A549 (cell line): ENCODE measurements around the gene APEX1. TPM values are rescaled to one million over a fixed set of nuclear protein-coding genes. Genes with fewer than 3 reads are reported as not detected.

Source experiments
- ATAC-seq, 2 experiments: fragments of 200-7000 bp in 1 of 2; fragments of >200 bp in 1 of 2; cut with Nextera tagmentation in 1 of 2; cut with Tn5 transposase in 1 of 2; 3 replicates each; pipeline versions ENCODE4 v1.8.0 to v1.9.1; 2018 to 2020; ENCODE audit warnings: mild to moderate bottlenecking in 1 of 2, moderate library complexity in 1 of 2
- CTCF ChIA-PET: fragments of 300-600 bp; sonication (Branson Sonifier 250); formaldehyde crosslinking; extraction: SDS; loops from one replicate; lab custom pipeline; 2021; ENCODE audit warnings: antibody characterized with exemption, inconsistent platforms; lab: Yijun Ruan, JAX
- POLR2A ChIA-PET: fragments of 350-600 bp; formaldehyde crosslinking; extraction: SDS; loops from one replicate; lab custom pipeline; 2021; ENCODE audit warnings: antibody characterized with exemption, inconsistent platforms; lab: Yijun Ruan, JAX
- DNase-seq, 2 experiments: peaks; one replicate each; pipeline versions ENCODE4 v3.0.0 to v3.0.0-alpha.2; 2011 to 2016; ENCODE audit warnings: low read depth in 1 of 2, low spot score in 1 of 2
- FAIRE-seq: peaks from 2 replicates; lab custom pipeline; 2011; peaks lifted over from hg19 to GRCh38; lab: Jason Lieb, UNC
- H3K27ac ChIP-seq, 2 experiments: fragments of >200 bp; sonication (Bioruptor Twin); formaldehyde crosslinking; 3 replicates each; pipeline ENCODE4 v1.5.1; 2016 to 2017
- H3K4me1 ChIP-seq: fragments of >200 bp; sonication (Bioruptor Twin); formaldehyde crosslinking; 3 replicates; pipeline ENCODE4 v1.6.1; 2016
- H3K4me2 ChIP-seq: fragments of >200 bp; sonication (Bioruptor Twin); formaldehyde crosslinking; 3 replicates; pipeline ENCODE4 v1.6.1; 2016
- H3K4me3 ChIP-seq: fragments of >200 bp; sonication (Bioruptor Twin); formaldehyde crosslinking; 3 replicates; pipeline ENCODE4 v1.5.1; 2016
- H3K9me3 ChIP-seq: fragments of >200 bp; sonication (Bioruptor Twin); formaldehyde crosslinking; 3 replicates; pipeline ENCODE4 v1.6.1; 2016
- CBX2 ChIP-seq: fragments of 200-600 bp; sonication (generic); IDR thresholded peaks from 2 replicates; pipeline ENCODE4 v1.6.1; 2016; ENCODE audit warnings: low read depth, mild to moderate bottlenecking, borderline replicate concordance
- CHD2 ChIP-seq: fragments of 150-350 bp; IDR thresholded peaks from 2 replicates; pipeline ENCODE4 v1.6.1; 2014; ENCODE audit warnings: low read length; ENCODE audit not compliant: partially characterized antibody
- EHMT2 ChIP-seq: fragments of 200-600 bp; sonication (generic); IDR thresholded peaks from 2 replicates; pipeline ENCODE4 v1.6.1; 2016; ENCODE audit warnings: antibody characterized with exemption, low read depth, mild to moderate bottlenecking, moderate library complexity
- EP300 ChIP-seq, 2 experiments: fragments of >200 bp; sonication (Bioruptor Twin); formaldehyde crosslinking; IDR thresholded peaks; 2 replicates in 1 of 2; 3 replicates in 1 of 2; pipeline ENCODE4 v1.6.1; 2016 to 2017
- HEYL ChIP-seq: fragments of 250-450 bp; sonication (Bioruptor Pico); IDR thresholded peaks from 2 replicates; pipeline ENCODE4 v1.8.0; 2021; ENCODE audit warnings: mild to moderate bottlenecking, moderate library complexity
- HMGXB4 ChIP-seq: fragments of 250-450 bp; sonication (Bioruptor Pico); IDR thresholded peaks from 2 replicates; pipeline ENCODE4 v1.5.0; 2021; ENCODE audit warnings: mild to moderate bottlenecking, moderate library complexity, borderline replicate concordance
- HOXA7 ChIP-seq: fragments of 250-450 bp; sonication (Bioruptor Pico); IDR thresholded peaks from 2 replicates; pipeline ENCODE4 v1.5.0; 2020; ENCODE audit warnings: mild to moderate bottlenecking, moderate library complexity
- JUN ChIP-seq, 2 experiments: fragments of >200 bp; sonication (Bioruptor Twin); formaldehyde crosslinking; IDR thresholded peaks; 2 replicates in 1 of 2; 3 replicates in 1 of 2; pipeline ENCODE4 v1.6.1; 2016 to 2017
- KDM1A ChIP-seq: fragments of 200-600 bp; sonication (generic); IDR thresholded peaks from 2 replicates; pipeline ENCODE4 v1.6.1; 2016; ENCODE audit warnings: low read depth, mild to moderate bottlenecking
- MAX ChIP-seq: IDR thresholded peaks from 2 replicates; pipeline ENCODE4 v1.6.1; 2012
- NR3C1 ChIP-seq: fragments of >200 bp; sonication (Bioruptor Twin); formaldehyde crosslinking; IDR thresholded peaks from 3 replicates; pipeline ENCODE4 v1.6.1; 2017
- PBX3 ChIP-seq: IDR thresholded peaks from 2 replicates; pipeline ENCODE4 v1.6.1; 2012
- PHF8 ChIP-seq: fragments of 200-600 bp; sonication (generic); IDR thresholded peaks from 2 replicates; pipeline ENCODE4 v1.6.1; 2016; ENCODE audit warnings: low read depth, mild to moderate bottlenecking, antibody characterized with exemption, moderate library complexity, borderline replicate concordance
- POLR2AphosphoS2 ChIP-seq: conservative IDR thresholded peaks from 2 replicates; pipeline ENCODE4 v1.6.1; 2012; ENCODE audit warnings: low read length, improper control_type of control experiment, inconsistent platforms
- RAD21 ChIP-seq, 2 experiments: fragments of >200 bp in 1 of 2; sonication (Bioruptor Twin) in 1 of 2; formaldehyde crosslinking in 1 of 2; IDR thresholded peaks in 1 of 2; conservative IDR thresholded peaks in 1 of 2; 2 replicates in 1 of 2; 3 replicates in 1 of 2; pipeline ENCODE4 v1.6.1; 2012 to 2018; ENCODE audit warnings: inconsistent platforms in 1 of 2
- RARB ChIP-seq: fragments of 250-450 bp; sonication (Bioruptor Pico); IDR thresholded peaks from 2 replicates; pipeline ENCODE4 v1.8.0; 2021; ENCODE audit warnings: mild to moderate bottlenecking, moderate library complexity
- SMC3 ChIP-seq: fragments of >200 bp; sonication (Bioruptor Twin); formaldehyde crosslinking; IDR thresholded peaks from 3 replicates; pipeline ENCODE4 v1.6.1; 2018; ENCODE audit warnings: inconsistent platforms
- SREBF2 ChIP-seq: fragments of 450-650 bp; IDR thresholded peaks from 2 replicates; pipeline ENCODE4 v1.6.1; 2014; ENCODE audit warnings: mild to moderate bottlenecking, moderate library complexity
- ZFP36 ChIP-seq: fragments of 450-650 bp; IDR thresholded peaks from 2 replicates; pipeline ENCODE4 v1.6.1; 2014; ENCODE audit warnings: borderline replicate concordance; ENCODE audit not compliant: partially characterized antibody
- WGBS: methylation state at CpG from one replicate; pipeline ENCODE4 v1.1.6; 2017; ENCODE audit errors: missing lambda C conversion rate; 5-methylcytosine and 5-hydroxymethylcytosine counted together
- polyA plus RNA-seq, 4 experiments: library from polyadenylated mRNA; depleted of rRNA in 3 of 4; stranded (reverse); fragments of >200 nt; fragmentation: RNase III in 1 of 4; extraction: RNeasy Plus Mini Kit Qiagen cat#74134 plus additional on column Dnase treatment in 1 of 4; gene quantifications; 2 replicates in 3 of 4; 3 replicates in 1 of 4; pipeline ENCODE4 v1.2.3, GENCODE V29; 2011 to 2017
- TF ChIP-seq, protein P1 (sequence below): IDR thresholded peaks from 2 replicates; pipeline ENCODE4 v1.6.1; 2012; ENCODE audit warnings: low read depth, borderline replicate concordance
- TF ChIP-seq, protein P2 (sequence below): fragments of >200 bp; sonication (Bioruptor Twin); formaldehyde crosslinking; IDR thresholded peaks from 3 replicates; pipeline ENCODE4 v1.5.1; 2016
- TF ChIP-seq, protein P3 (sequence below): fragments of >200 bp; sonication (Bioruptor Twin); formaldehyde crosslinking; IDR thresholded peaks from 3 replicates; pipeline ENCODE4 v1.6.1; 2016

APEX1 gene
- polyA plus RNA-seq, 2 of the 4 experiments (the other 2 are of a cell fraction) = 312 to 324 TPM

DNA sequence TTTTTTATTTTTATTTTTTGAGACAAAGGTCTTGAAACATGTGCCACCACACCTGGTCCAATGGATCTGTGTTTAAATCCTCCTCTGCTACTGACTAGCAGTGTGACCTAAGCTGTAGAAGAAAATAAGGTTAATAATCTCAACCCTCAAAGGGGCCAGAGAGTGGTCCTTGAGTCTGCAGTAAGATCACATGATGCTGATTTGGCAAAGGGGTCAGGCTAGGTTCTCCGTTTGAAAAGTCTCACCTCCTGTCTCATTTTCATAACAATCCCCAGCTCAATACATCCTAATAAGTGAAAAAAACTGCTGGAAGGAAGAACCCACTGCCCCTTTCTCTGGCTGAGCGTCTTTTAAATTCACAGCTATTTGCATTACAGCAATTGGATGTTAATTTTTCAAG, 33.8 kb upstream of the APEX1 start:
- no peak overlapping the region for H3K4me2 ChIP-seq
- H3K4me3 ChIP-seq = no peak overlapping the region
- ChIA-PET CTCF (interaction anchor here (1.0 kb wide), 1 partner anchor 9 kb away, joined by 3 read pairs; no protein-coding TSS in a partner anchor), POLR2A (interaction anchor here (0.6 kb wide), 1 partner anchor 67 kb away, joined by 5 read pairs; no protein-coding TSS in a partner anchor)
- TF ChIP-seq CBX2 (no peak), RAD21 (conservative IDR thresholded peaks at IDR 0.05 in 1 of 2, IDR thresholded peaks at IDR 0.05 in 1 of 2) (no peak), JUN (IDR thresholded peaks at IDR 0.05) (no peak)
- TF ChIP-seq, protein P1, sequence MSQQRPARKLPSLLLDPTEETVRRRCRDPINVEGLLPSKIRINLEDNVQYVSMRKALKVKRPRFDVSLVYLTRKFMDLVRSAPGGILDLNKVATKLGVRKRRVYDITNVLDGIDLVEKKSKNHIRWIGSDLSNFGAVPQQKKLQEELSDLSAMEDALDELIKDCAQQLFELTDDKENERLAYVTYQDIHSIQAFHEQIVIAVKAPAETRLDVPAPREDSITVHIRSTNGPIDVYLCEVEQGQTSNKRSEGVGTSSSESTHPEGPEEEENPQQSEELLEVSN = no peak
- TF ChIP-seq, protein P2, sequence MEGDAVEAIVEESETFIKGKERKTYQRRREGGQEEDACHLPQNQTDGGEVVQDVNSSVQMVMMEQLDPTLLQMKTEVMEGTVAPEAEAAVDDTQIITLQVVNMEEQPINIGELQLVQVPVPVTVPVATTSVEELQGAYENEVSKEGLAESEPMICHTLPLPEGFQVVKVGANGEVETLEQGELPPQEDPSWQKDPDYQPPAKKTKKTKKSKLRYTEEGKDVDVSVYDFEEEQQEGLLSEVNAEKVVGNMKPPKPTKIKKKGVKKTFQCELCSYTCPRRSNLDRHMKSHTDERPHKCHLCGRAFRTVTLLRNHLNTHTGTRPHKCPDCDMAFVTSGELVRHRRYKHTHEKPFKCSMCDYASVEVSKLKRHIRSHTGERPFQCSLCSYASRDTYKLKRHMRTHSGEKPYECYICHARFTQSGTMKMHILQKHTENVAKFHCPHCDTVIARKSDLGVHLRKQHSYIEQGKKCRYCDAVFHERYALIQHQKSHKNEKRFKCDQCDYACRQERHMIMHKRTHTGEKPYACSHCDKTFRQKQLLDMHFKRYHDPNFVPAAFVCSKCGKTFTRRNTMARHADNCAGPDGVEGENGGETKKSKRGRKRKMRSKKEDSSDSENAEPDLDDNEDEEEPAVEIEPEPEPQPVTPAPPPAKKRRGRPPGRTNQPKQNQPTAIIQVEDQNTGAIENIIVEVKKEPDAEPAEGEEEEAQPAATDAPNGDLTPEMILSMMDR = no peak
- FAIRE-seq (no peak), DNase-seq (no peak), ATAC-seq (no peak)
- no peaks in the 10 kb centered on the region for H3K9me3 ChIP-seq
- no peak overlapping the region for H3K27ac ChIP-seq
- 40% methylated on average over 2 of the region's 2 CpGs for WGBS
- H3K4me1 ChIP-seq = peaks cover 13% of the 10 kb centered on the region

- POLR2A ChIA-PET = interaction anchor here (1.1 to 1.6 kb wide), 2 partner anchors 10 to 39 kb away, joined by 4 to 5 read pairs; partner anchors contain the start of genes PIP4P1 and TEP1
- ATAC-seq = no peak
- WGBS = 28% methylated on average over 2 of the region's 2 CpGs
- FAIRE-seq = no peak
- no peak overlapping the region for H3K4me2 ChIP-seq
- TF ChIP-seq POLR2AphosphoS2 (no peak), HEYL (CRISPR knock-in tag) (no peak), CHD2 (no peak), MAX (no peak), SMC3 (no peak), PBX3 (no peak), RARB (CRISPR knock-in tag) (no peak), NR3C1 (no peak), PHF8 (no peak), HOXA7 (no peak), RAD21 (conservative IDR thresholded peaks at IDR 0.05 in 1 of 2, IDR thresholded peaks at IDR 0.05 in 1 of 2) (no peak), KDM1A (no peak), EP300 (IDR thresholded peaks at IDR 0.05) (no peak), SREBF2 (no peak), ZFP36 (no peak), EHMT2 (no peak), HMGXB4 (no peak)
- TF ChIP-seq, protein P3, sequence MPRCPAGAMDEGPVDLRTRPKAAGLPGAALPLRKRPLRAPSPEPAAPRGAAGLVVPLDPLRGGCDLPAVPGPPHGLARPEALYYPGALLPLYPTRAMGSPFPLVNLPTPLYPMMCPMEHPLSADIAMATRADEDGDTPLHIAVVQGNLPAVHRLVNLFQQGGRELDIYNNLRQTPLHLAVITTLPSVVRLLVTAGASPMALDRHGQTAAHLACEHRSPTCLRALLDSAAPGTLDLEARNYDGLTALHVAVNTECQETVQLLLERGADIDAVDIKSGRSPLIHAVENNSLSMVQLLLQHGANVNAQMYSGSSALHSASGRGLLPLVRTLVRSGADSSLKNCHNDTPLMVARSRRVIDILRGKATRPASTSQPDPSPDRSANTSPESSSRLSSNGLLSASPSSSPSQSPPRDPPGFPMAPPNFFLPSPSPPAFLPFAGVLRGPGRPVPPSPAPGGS = no peak
- TF ChIP-seq, all 56 proteins: peak for 0
- CTCF ChIA-PET = interaction anchor here (0.9 kb wide), 1 partner anchor 14 kb away, joined by 3 read pairs; no protein-coding TSS in a partner anchor
- Histone ChIP-seq H3K27ac (no peak overlapping the region), H3K9me3 (no peaks in the 10 kb centered on the region), H3K4me1 (peaks cover 10% of the 10 kb centered on the region), H3K4me3 (no peak overlapping the region)
- DNase-seq = no peak
These were observed 32.1 kb upstream of the APEX1 start for GRCh38 chr14:20422886-20423285.
